ENCODE results near the gene MYO3A.

DNA sequence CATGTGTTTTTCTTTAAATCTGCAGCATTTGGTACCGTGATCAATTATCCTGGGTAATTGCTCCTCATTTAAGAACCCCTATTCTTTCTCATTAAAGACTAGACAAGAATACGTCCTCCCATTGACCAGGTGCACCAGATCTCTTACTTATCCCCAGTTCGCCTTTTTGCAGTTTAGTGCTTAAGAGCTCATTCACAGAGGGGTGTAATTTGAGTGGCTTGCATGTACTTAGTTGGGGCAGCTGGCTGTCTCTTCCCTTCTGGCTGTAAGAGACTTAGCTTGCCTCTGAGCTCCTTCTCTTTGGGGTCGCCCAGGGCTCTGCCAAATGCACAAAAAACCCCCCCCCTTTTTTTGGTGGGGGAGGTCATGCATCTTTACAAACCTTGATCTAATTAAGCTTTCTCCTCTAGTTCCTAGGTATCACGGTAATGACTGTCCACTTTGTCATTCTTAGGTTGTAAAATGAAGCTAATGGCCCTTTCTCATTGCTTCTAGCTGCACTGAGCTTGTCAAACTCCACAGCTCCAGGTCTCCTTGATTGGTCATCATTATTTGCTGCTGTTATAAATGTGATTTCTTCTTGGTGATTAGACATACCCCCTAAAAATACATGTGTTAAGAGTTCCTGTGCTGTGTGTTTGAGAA, 308.8 kb downstream of the MYO3A start:
- TF ChIP-seq, protein P1, sequence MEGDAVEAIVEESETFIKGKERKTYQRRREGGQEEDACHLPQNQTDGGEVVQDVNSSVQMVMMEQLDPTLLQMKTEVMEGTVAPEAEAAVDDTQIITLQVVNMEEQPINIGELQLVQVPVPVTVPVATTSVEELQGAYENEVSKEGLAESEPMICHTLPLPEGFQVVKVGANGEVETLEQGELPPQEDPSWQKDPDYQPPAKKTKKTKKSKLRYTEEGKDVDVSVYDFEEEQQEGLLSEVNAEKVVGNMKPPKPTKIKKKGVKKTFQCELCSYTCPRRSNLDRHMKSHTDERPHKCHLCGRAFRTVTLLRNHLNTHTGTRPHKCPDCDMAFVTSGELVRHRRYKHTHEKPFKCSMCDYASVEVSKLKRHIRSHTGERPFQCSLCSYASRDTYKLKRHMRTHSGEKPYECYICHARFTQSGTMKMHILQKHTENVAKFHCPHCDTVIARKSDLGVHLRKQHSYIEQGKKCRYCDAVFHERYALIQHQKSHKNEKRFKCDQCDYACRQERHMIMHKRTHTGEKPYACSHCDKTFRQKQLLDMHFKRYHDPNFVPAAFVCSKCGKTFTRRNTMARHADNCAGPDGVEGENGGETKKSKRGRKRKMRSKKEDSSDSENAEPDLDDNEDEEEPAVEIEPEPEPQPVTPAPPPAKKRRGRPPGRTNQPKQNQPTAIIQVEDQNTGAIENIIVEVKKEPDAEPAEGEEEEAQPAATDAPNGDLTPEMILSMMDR (conservative IDR thresholded peaks at IDR 0.05; ENCODE audit: low read depth in 2 of 2) = no peak
- TF ChIP-seq NANOG (IDR thresholded peaks at IDR 0.05; ENCODE audit: borderline replicate concordance) (no peak), CREB1 (CRISPR knock-in tag; IDR thresholded peaks at IDR 0.05; ENCODE audit: low read depth) (no peak)
